Activated T-helper 17 cell treated with anti-CD3 and anti-CD28 coated beads, Interleukin-2, amount 50 U/mL, for 72 hours (primary cell): ENCODE results near the gene FBXO48. TPM values are rescaled to one million over a fixed set of nuclear protein-coding genes. Genes with fewer than 3 reads are reported as not detected.

Experiments
- ATAC-seq: fragments of 150-1000 bp; cut with Tn5 transposase; replicated peaks from 2 replicates; pipeline ENCODE4 v1.10.0; 2021; ENCODE audit warnings: mild to moderate bottlenecking, moderate library complexity
- H3K27ac Mint-ChIP-seq: one replicate; pipeline ENCODE4 v1.8.0; 2022; ENCODE audit warnings: mixed read lengths
- H3K27me3 Mint-ChIP-seq: one replicate; pipeline ENCODE4 v1.8.0; 2022; ENCODE audit warnings: mixed read lengths
- H3K36me3 Mint-ChIP-seq: one replicate; pipeline ENCODE4 v1.8.0; 2022; ENCODE audit warnings: low read depth, mild to moderate bottlenecking, mixed read lengths
- H3K4me1 Mint-ChIP-seq: one replicate; pipeline ENCODE4 v1.8.0; 2022; ENCODE audit warnings: mixed read lengths
- H3K4me3 Mint-ChIP-seq: one replicate; pipeline ENCODE4 v1.8.0; 2022; ENCODE audit warnings: mild to moderate bottlenecking, mixed read lengths
- H3K9me3 Mint-ChIP-seq: one replicate; pipeline ENCODE4 v1.8.0; 2022; ENCODE audit warnings: mixed read lengths
- total RNA-seq, 2 donors: library from RNA; stranded (reverse); gene quantifications; one replicate each; pipeline ENCODE4 v1.2.3, GENCODE V29; 2022

The FBXO48 gene
- total RNA-seq, 2 donors from 2014 or later, result 2.0 to 2.3 TPM

- no peak overlapping the region for H3K4me3 Mint-ChIP-seq
- H3K27ac Mint-ChIP-seq, result no peak overlapping the region
- peaks cover 13% of the 10 kb centered on the region for H3K4me1 Mint-ChIP-seq
- H3K9me3 Mint-ChIP-seq, result no peaks in the 10 kb centered on the region
- H3K36me3 Mint-ChIP-seq, result no peaks in the 10 kb centered on the region
- ATAC-seq, result no peak
- peaks cover 3% of the 10 kb centered on the region for H3K27me3 Mint-ChIP-seq
Measured at GRCh38 chr2:68435615-68436014, 31.5 kb downstream of the FBXO48 start.

GRCh38 chr2:68434981-68435380 lies 32.1 kb downstream of the FBXO48 start:
- Mint-ChIP-seq H3K36me3 (no peaks in the 10 kb centered on the region), H3K4me3 (no peak overlapping the region), H3K4me1 (peaks cover 9% of the 10 kb centered on the region), H3K27ac (no peak overlapping the region), H3K9me3 (no peaks in the 10 kb centered on the region), H3K27me3 (peaks cover 3% of the 10 kb centered on the region)
- ATAC-seq, result no peak

- Mint-ChIP-seq H3K4me3 (no peak overlapping the region), H3K4me1 (peaks cover 5% of the 10 kb centered on the region), H3K9me3 (no peaks in the 10 kb centered on the region), H3K36me3 (no peaks in the 10 kb centered on the region), H3K27ac (no peak overlapping the region), H3K27me3 (no peaks in the 10 kb centered on the region)
- ATAC-seq, result no peak
Measured at GRCh38 chr2:68432696-68433658, 34.1 kb downstream of the FBXO48 start.

GRCh38 chr2:68431316-68431972 lies 35.6 kb downstream of the FBXO48 start:
- H3K27me3 Mint-ChIP-seq, result no peaks in the 10 kb centered on the region
- no peaks in the 10 kb centered on the region for H3K36me3 Mint-ChIP-seq
- peaks cover 10% of the 10 kb centered on the region for H3K4me1 Mint-ChIP-seq
- no peak overlapping the region for H3K4me3 Mint-ChIP-seq
- ATAC-seq, result no peak
- no peaks in the 10 kb centered on the region for H3K9me3 Mint-ChIP-seq
- no peak overlapping the region for H3K27ac Mint-ChIP-seq

- H3K4me3 Mint-ChIP-seq, result no peak overlapping the region
- no peaks in the 10 kb centered on the region for H3K9me3 Mint-ChIP-seq
- H3K27ac Mint-ChIP-seq, result no peak overlapping the region
- no peaks in the 10 kb centered on the region for H3K36me3 Mint-ChIP-seq
- no peaks in the 10 kb centered on the region for H3K27me3 Mint-ChIP-seq
- H3K4me1 Mint-ChIP-seq, result peaks cover 5% of the 10 kb centered on the region
- no peak for ATAC-seq
Measured at GRCh38 chr2:68429311-68429826, 37.7 kb downstream of the FBXO48 start.

- H3K27ac Mint-ChIP-seq, result no peak overlapping the region
Measured at GRCh38 chr2:68428746-68429145, 38.3 kb downstream of the FBXO48 start.

GRCh38 chr2:68428126-68428525 lies 39.0 kb downstream of the FBXO48 start:
- Mint-ChIP-seq H3K4me3 (no peak overlapping the region), H3K4me1 (peaks cover 5% of the 10 kb centered on the region), H3K9me3 (no peaks in the 10 kb centered on the region), H3K27ac (no peak overlapping the region), H3K27me3 (no peaks in the 10 kb centered on the region), H3K36me3 (no peaks in the 10 kb centered on the region)
- ATAC-seq, result no peak

More at GRCh38 chr2:68428746-68429145, 38.3 kb downstream of the FBXO48 start:
- no peak overlapping the region for H3K4me3 Mint-ChIP-seq
- no peaks in the 10 kb centered on the region for H3K9me3 Mint-ChIP-seq
- no peak for ATAC-seq
- peaks cover 5% of the 10 kb centered on the region for H3K4me1 Mint-ChIP-seq
- H3K36me3 Mint-ChIP-seq, result no peaks in the 10 kb centered on the region
- H3K27me3 Mint-ChIP-seq, result no peaks in the 10 kb centered on the region

- Mint-ChIP-seq H3K27ac (peak overlapping the region; percentile 50), H3K9me3 (no peaks in the 10 kb centered on the region), H3K4me3 (peak overlapping the region; percentile 38), H3K36me3 (no peaks in the 10 kb centered on the region), H3K4me1 (peaks cover 6% of the 10 kb centered on the region), H3K27me3 (no peaks in the 10 kb centered on the region)
- no peak for ATAC-seq
Measured at GRCh38 chr2:68426848-68427579, 40.1 kb downstream of the FBXO48 start.

- H3K36me3 Mint-ChIP-seq, result no peaks in the 10 kb centered on the region
- no peaks in the 10 kb centered on the region for H3K27me3 Mint-ChIP-seq
- H3K4me1 Mint-ChIP-seq, result peaks cover 10% of the 10 kb centered on the region
- ATAC-seq, result no peak
- H3K4me3 Mint-ChIP-seq, result no peak overlapping the region
- no peak overlapping the region for H3K27ac Mint-ChIP-seq
- no peaks in the 10 kb centered on the region for H3K9me3 Mint-ChIP-seq
Measured at GRCh38 chr2:68426446-68426845, 40.6 kb downstream of the FBXO48 start.

GRCh38 chr2:68425503-68425902 lies 41.6 kb downstream of the FBXO48 start:
- Mint-ChIP-seq H3K27ac (no peak overlapping the region), H3K4me3 (no peak overlapping the region), H3K27me3 (no peaks in the 10 kb centered on the region), H3K4me1 (peaks cover 10% of the 10 kb centered on the region), H3K9me3 (no peaks in the 10 kb centered on the region), H3K36me3 (no peaks in the 10 kb centered on the region)
- no peak for ATAC-seq

GRCh38 chr2:68423966-68424650 lies 43.0 kb downstream of the FBXO48 start:
- ATAC-seq, result peak; percentile 94
- no peaks in the 10 kb centered on the region for H3K36me3 Mint-ChIP-seq
- no peak overlapping the region for H3K4me3 Mint-ChIP-seq
- peaks cover 10% of the 10 kb centered on the region for H3K4me1 Mint-ChIP-seq
- no peaks in the 10 kb centered on the region for H3K27me3 Mint-ChIP-seq
- no peak overlapping the region for H3K27ac Mint-ChIP-seq
- no peaks in the 10 kb centered on the region for H3K9me3 Mint-ChIP-seq

- Mint-ChIP-seq H3K27me3 (no peaks in the 10 kb centered on the region), H3K36me3 (no peaks in the 10 kb centered on the region), H3K27ac (no peak overlapping the region), H3K9me3 (no peaks in the 10 kb centered on the region), H3K4me1 (peaks cover 12% of the 10 kb centered on the region), H3K4me3 (no peak overlapping the region)
- no peak for ATAC-seq
Measured at GRCh38 chr2:68420254-68420910, 46.7 kb downstream of the FBXO48 start.

GRCh38 chr2:68418855-68419254 lies 48.2 kb downstream of the FBXO48 start:
- H3K4me3 Mint-ChIP-seq, result no peak overlapping the region
- H3K27me3 Mint-ChIP-seq, result no peaks in the 10 kb centered on the region
- no peak for ATAC-seq
- no peaks in the 10 kb centered on the region for H3K9me3 Mint-ChIP-seq
- no peak overlapping the region for H3K27ac Mint-ChIP-seq
- peaks cover 12% of the 10 kb centered on the region for H3K4me1 Mint-ChIP-seq
- no peaks in the 10 kb centered on the region for H3K36me3 Mint-ChIP-seq
